K562 (cell line): ENCODE data around the gene RHNO1. TPM values are rescaled to one million over a fixed set of nuclear protein-coding genes. Genes with fewer than 3 reads are reported as not detected.

Experiments used
- GATA2 ChIP-seq: sonication (generic); formaldehyde crosslinking; IDR thresholded peaks from 2 replicates; pipeline ENCODE4 v1.4.0; 2020; ENCODE audit warnings: mild to moderate bottlenecking, missing genetic modification reagents
- NKRF ChIP-seq: fragments of 450-650 bp; IDR thresholded peaks from 2 replicates; pipeline ENCODE4 v1.6.1; 2016; ENCODE audit warnings: borderline replicate concordance
- PML ChIP-seq: IDR thresholded peaks from 2 replicates; pipeline ENCODE4 v1.6.1; 2012; ENCODE audit warnings: low read length, inconsistent platforms
- RFX7 ChIP-seq: fragments of 250-450 bp; sonication (Bioruptor Pico); IDR thresholded peaks from 2 replicates; pipeline ENCODE4 v1.5.1; 2021; ENCODE audit warnings: mild to moderate bottlenecking
- SMARCC2 ChIP-seq: fragments of 450-650 bp; IDR thresholded peaks from 2 replicates; pipeline ENCODE4 v1.6.1; 2017; ENCODE audit warnings: antibody characterized with exemption, moderate library complexity, mild to moderate bottlenecking, low read depth
- SMC3 ChIP-seq: conservative IDR thresholded peaks from 2 replicates; pipeline ENCODE4 v1.6.1; 2011; ENCODE audit warnings: low read depth, low read length, improper control_type of control experiment; ENCODE audit not compliant: insufficient read depth
- TEAD4 ChIP-seq, 2 experiments: sonication (generic) in 1 of 2; formaldehyde crosslinking in 1 of 2; IDR thresholded peaks; 2 replicates each; pipeline versions ENCODE4 v1.6.1 to v1.8.0; 2012 to 2022; ENCODE audit warnings: borderline replicate concordance in 1 of 2, inconsistent platforms in 1 of 2, low read length in 1 of 2, mild to moderate bottlenecking in 1 of 2, missing genetic modification reagents in 1 of 2
- ZBTB17 ChIP-seq: fragments of 450-650 bp; formaldehyde crosslinking; IDR thresholded peaks from 2 replicates; pipeline ENCODE4 v1.4.0; 2020; ENCODE audit warnings: mild to moderate bottlenecking
- ZNF274 ChIP-seq: IDR thresholded peaks from 2 replicates; pipeline ENCODE4 v1.6.1; 2011; ENCODE audit warnings: low read depth, mild to moderate bottlenecking, low read length, moderate library complexity, borderline replicate concordance
- ZNF398 ChIP-seq: fragments of 250-450 bp; sonication (Bioruptor Pico); IDR thresholded peaks from 2 replicates; pipeline ENCODE4 v1.8.0; 2021; ENCODE audit warnings: moderate library complexity, mild to moderate bottlenecking, inconsistent platforms
- ZNF764 ChIP-seq: fragments of 250-450 bp; sonication (Bioruptor Pico); IDR thresholded peaks from 2 replicates; pipeline ENCODE4 v1.4.0; 2020; ENCODE audit warnings: low read depth, mild to moderate bottlenecking, moderate library complexity
- polyA plus RNA-seq, 8 experiments: library from polyadenylated mRNA; depleted of rRNA in 4 of 8; stranded (reverse) in 5 of 8; unstranded in 3 of 8; fragments of >200 nt; fragmentation: Nextera tagmentation in 2 of 8; fragmentation: Illumina TruSeq in 1 of 8; extraction: Ambion mirVana in 2 of 8; extraction: Trizol in 1 of 8; gene quantifications; 2 replicates each; pipeline versions ENCODE4 v1.2.1 to v1.2.3, GENCODE V29; 2011 to 2014; ENCODE audit warnings: inconsistent platforms in 1 of 8, missing spikeins in 1 of 8
- total RNA-seq, 7 experiments: library from RNA; depleted of rRNA in 6 of 7; stranded (reverse); fragments of >200 nt in 6 of 7; fragmentation: Illumina TruSeq in 2 of 7; extraction: Trizol in 2 of 7; gene quantifications; 2 replicates each; pipeline versions ENCODE4 v1.2.1 to v1.2.3, GENCODE V29; 2011 to 2021; ENCODE audit warnings: low replicate concordance in 1 of 7
- TF ChIP-seq, protein P1 (sequence below): sonication (generic); formaldehyde crosslinking; IDR thresholded peaks from 2 replicates; pipeline ENCODE4 v1.8.0; 2022; ENCODE audit warnings: mild to moderate bottlenecking, missing genetic modification reagents
- TF ChIP-seq, protein P2 (sequence below): IDR thresholded peaks from 2 replicates; pipeline ENCODE4 v1.6.1; 2011; ENCODE audit not compliant: insufficient read length; ENCODE audit errors: extremely low read depth

Gene RHNO1
- total and polyA plus RNA-seq, 9 of the 15 experiments (the other 6 are each of a cell fraction or from before 2014, with no cell fraction given): 20.8 to 62.7 (median 28.8) TPM

DNA sequence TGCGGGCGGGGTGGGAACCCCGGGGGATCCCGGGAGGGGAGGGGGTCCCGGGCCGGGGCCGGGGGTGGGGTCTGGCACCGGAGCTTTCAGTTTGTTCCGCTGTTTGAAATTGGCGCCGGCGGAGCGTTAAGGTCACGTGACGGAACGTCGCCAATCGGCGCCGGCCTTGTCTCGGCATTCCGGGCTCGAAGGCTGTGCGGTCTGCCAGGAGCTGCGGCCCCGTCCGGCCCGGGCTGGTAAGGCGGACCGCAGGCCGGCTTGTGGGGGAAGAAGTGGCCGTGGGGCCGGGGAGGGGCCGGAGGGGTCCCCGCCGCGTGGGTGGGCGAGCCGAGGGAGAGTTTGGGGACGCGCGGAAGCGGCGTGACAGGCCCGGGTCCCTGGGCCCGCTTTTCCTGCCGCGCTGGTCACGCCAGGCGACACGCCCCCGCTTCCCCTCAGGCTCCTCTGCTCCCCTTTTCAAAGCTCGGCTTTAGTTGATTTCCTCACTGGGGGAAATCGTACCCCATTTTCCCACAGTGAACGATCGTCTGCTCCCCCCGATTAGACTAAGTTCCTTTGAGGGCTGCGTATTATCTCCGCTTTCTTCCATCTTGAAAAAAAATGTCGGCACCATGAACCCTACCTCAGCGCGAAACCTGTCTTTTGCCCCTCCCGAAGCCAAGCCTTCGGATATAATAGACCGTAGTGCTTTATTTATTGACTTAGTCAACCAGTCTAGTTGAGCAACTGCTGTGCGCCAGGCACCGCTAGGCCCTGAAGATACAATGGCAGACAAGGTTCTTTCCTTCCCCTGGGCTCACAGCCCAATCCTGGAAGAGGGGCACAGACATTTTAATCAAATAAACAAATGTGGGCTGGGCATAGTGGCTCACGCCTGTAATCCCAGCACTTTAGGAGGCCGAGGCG, at the start of gene RHNO1, which contains the start of gene FOXM1 (continued):
- peak; percentile 74; the same call in 1 of the 2 replicates for TF ChIP-seq NKRF
- TF ChIP-seq, protein P1, sequence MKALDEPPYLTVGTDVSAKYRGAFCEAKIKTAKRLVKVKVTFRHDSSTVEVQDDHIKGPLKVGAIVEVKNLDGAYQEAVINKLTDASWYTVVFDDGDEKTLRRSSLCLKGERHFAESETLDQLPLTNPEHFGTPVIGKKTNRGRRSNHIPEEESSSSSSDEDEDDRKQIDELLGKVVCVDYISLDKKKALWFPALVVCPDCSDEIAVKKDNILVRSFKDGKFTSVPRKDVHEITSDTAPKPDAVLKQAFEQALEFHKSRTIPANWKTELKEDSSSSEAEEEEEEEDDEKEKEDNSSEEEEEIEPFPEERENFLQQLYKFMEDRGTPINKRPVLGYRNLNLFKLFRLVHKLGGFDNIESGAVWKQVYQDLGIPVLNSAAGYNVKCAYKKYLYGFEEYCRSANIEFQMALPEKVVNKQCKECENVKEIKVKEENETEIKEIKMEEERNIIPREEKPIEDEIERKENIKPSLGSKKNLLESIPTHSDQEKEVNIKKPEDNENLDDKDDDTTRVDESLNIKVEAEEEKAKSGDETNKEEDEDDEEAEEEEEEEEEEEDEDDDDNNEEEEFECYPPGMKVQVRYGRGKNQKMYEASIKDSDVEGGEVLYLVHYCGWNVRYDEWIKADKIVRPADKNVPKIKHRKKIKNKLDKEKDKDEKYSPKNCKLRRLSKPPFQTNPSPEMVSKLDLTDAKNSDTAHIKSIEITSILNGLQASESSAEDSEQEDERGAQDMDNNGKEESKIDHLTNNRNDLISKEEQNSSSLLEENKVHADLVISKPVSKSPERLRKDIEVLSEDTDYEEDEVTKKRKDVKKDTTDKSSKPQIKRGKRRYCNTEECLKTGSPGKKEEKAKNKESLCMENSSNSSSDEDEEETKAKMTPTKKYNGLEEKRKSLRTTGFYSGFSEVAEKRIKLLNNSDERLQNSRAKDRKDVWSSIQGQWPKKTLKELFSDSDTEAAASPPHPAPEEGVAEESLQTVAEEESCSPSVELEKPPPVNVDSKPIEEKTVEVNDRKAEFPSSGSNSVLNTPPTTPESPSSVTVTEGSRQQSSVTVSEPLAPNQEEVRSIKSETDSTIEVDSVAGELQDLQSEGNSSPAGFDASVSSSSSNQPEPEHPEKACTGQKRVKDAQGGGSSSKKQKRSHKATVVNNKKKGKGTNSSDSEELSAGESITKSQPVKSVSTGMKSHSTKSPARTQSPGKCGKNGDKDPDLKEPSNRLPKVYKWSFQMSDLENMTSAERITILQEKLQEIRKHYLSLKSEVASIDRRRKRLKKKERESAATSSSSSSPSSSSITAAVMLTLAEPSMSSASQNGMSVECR (CRISPR knock-in tag): peak; percentile 42; the same call in 1 of the 2 replicates
- peak; percentile 40; the same call in 1 of the 2 replicates for TF ChIP-seq TEAD4 (IDR thresholded peaks at IDR 0.05; ENCODE audit: low read length)
- no peak for TF ChIP-seq TEAD4 (CRISPR knock-in tag; IDR thresholded peaks at IDR 0.05; ENCODE audit: borderline replicate concordance)
- TF ChIP-seq SMC3: no peak
- no peak for TF ChIP-seq ZBTB17 (CRISPR knock-in tag)
- TF ChIP-seq ZNF398 (CRISPR knock-in tag): no peak
- TF ChIP-seq RFX7 (CRISPR knock-in tag): no peak
- TF ChIP-seq SMARCC2: no peak
- TF ChIP-seq PML: peak; percentile 15; the same call in 1 of the 2 replicates
- no peak for TF ChIP-seq ZNF274
- no peak for TF ChIP-seq ZNF764 (CRISPR knock-in tag)
- TF ChIP-seq, protein P2, sequence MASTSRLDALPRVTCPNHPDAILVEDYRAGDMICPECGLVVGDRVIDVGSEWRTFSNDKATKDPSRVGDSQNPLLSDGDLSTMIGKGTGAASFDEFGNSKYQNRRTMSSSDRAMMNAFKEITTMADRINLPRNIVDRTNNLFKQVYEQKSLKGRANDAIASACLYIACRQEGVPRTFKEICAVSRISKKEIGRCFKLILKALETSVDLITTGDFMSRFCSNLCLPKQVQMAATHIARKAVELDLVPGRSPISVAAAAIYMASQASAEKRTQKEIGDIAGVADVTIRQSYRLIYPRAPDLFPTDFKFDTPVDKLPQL: no peak
- no peak for TF ChIP-seq GATA2 (CRISPR knock-in tag)
